NCI-H146 (cell line): ENCODE data around the gene SGCA.

Experiments used
- DNase-seq: peaks from one replicate; lab custom pipeline; 2025; lab: John Stamatoyannopoulos, UW

Gene SGCA

GRCh38 chr17:50167371-50167770, 1.6 kb downstream of the SGCA start:
- no peak for DNase-seq

GRCh38 chr17:50168319-50168718, 2.5 kb downstream of the SGCA start:
- DNase-seq: peak; percentile 48

- DNase-seq: peak; percentile 55
Measured at GRCh38 chr17:50169121-50169764, 3.4 kb downstream of the SGCA start.

GRCh38 chr17:50169881-50170459, 4.2 kb downstream of the SGCA start:
- DNase-seq: no peak

- DNase-seq: no peak
Measured at GRCh38 chr17:50170662-50171370, 5.0 kb downstream of the SGCA start.

GRCh38 chr17:50171371-50172071, 5.7 kb downstream of the SGCA start:
- DNase-seq: no peak

- DNase-seq: no peak
Measured at GRCh38 chr17:50172130-50172529, 6.3 kb downstream of the SGCA start.

- DNase-seq: no peak
Measured at GRCh38 chr17:50172936-50173334, 7.1 kb downstream of the SGCA start.

- DNase-seq: no peak
Measured at GRCh38 chr17:50173335-50173941, 7.6 kb downstream of the SGCA start.

- DNase-seq: no peak
Measured at GRCh38 chr17:50174444-50174843, 8.6 kb downstream of the SGCA start.

GRCh38 chr17:50175035-50175807, 9.4 kb downstream of the SGCA start:
- peak; percentile 11 for DNase-seq

GRCh38 chr17:50176559-50177357, 11.0 kb downstream of the SGCA start:
- DNase-seq: no peak

- no peak for DNase-seq
Measured at GRCh38 chr17:50177476-50177875, 11.7 kb downstream of the SGCA start.

GRCh38 chr17:50177983-50178834, 12.4 kb downstream of the SGCA start:
- peak; percentile 78 for DNase-seq

- DNase-seq: no peak
Measured at GRCh38 chr17:50180111-50180510, 14.3 kb downstream of the SGCA start.

- DNase-seq: no peak
Measured at GRCh38 chr17:50180620-50181019, 14.8 kb downstream of the SGCA start.

GRCh38 chr17:50181144-50181543, 15.3 kb downstream of the SGCA start:
- no peak for DNase-seq

- no peak for DNase-seq
Measured at GRCh38 chr17:50181591-50182560, 16.1 kb downstream of the SGCA start.
